IPS-NIHi7 (cell line): ENCODE results near the gene CTSV.
"Not testable (repeated sequence)": the region's sequence is repeated elsewhere in the genome, so short reads cannot be mapped to it uniquely, and the experiment has no call there.

Experiments
- DNase-seq: peaks from one replicate; pipeline ENCODE4 v3.0.0; 2012; ENCODE audit warnings: mixed read lengths; ENCODE audit errors: extremely low spot score

CTSV gene

DNA sequence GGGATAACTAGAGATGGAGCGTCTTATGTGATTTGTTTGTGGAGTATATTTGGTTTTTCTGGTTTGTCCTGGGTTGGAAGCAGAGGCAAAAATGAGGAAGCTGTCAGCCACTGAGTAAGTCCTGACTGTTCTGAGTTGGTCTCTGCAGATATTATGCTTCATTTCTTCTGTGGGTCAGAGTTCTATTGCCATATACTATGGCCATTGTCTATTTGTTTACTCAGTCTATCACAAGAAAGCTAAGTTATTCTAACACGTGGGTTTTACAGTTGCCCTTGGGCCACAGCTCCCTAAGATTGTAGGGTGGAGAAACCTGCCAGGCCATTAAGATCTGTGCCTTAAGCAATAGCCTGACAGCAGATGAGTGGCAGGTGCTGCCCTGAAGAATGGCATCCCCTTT lies 3.0 kb upstream of the CTSV start:
- no peak for DNase-seq

DNA sequence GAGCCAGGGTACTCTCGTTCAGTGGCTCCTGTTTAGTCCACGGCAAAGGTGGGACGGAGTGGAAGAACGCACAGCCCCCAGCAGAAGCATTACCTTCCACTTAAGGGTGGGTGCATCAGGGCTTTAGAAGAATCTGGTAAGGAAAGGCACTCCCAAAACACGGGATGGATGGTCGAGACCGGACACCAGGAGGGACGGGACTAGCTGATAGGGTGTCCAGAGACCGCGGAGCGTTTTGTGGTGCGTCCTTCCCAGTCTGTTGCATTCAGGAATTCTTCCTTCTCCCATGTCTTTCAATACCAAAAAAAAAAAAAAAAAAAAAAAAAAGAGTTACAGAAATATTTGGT lies 545 bp upstream of the CTSV start:
- DNase-seq = peak; percentile 71

DNA sequence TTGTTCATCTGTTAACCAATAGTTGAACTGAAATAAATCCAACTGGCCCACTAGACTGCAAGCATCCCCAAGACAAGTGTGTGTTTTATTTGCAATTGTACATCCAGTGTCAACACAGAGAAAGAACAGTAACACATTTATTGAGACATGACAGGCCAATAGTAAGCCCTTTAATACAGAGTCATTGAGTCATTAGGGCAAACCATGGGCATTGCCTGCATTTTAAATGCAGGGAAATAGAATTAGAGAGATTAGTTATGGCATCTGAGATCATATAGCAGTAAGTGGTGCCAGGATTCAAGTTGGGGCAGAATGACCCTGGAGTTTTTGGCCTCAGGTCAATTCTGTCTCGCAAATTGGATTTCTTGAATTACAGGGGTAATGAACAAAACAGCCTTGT lies 15.4 kb downstream of the CTSV start:
- not testable (repeated sequence) for DNase-seq

DNA sequence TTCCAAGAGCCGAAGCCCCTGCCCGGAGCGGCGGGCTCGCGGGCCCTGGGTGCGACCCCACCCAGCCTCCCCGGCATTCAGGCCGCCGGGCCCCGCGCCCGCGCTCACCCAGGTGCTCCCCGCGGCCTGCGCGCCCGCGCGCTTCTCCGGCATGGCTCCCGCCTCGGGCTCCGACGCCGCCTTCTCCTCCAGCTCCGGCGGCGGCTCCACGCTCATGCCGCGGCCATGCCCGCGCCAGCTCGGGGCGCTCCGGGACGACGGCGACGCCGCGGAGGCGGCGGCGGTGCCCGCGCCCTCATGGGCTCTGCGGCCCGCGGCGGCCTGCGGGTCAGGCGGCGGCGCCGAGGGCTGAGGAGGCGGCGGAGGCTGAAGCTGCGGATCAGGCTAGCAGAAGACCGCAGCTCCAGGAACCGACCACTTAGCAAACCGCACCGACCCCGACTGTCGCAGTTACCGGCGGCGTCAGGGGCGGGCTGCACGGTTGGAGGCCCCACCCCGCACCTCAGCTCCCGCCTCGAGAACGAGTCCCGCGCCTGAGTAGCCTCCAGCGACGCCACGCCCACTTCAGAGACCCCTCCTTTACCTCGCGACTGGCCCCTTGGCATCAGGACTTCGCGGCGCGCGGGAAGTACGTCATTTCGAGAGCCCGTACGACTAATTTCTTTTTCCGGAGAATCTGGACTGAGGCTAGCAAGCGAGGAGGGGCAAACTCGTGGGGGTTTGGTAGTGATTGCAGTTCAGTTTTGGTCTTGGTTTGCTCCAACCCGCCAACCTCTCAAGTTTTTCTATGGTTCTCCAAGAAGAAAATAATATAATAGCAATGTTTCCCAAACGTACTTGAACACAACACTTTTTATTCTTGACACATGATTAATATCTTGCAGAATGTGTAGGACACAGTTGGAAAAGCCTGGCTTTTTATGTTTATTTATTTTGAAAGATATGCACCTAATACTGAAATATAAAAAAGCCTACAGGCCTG lies 25.5 kb downstream of the CTSV start:
- peak; percentile 38 for DNase-seq

DNA sequence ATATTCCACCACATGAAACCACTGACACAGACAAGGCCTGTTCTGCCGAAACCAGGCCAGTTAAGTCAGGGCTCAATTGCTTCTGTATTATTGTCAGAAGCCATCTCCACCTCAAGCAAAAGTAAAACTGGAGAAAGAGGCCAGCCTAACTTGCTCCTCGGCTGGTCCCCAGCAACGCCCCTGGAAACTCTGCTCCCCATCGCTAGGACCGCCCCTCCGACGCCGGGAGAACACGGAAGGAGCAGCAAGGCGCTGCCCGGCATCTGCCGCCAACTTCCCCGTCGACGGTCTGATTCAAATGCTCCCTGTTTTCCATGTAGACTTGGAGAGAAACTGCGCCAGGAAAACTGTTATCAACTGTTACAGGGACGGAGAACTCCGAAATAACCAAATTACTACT lies 26.3 kb downstream of the CTSV start:
- not testable (repeated sequence) for DNase-seq

DNA sequence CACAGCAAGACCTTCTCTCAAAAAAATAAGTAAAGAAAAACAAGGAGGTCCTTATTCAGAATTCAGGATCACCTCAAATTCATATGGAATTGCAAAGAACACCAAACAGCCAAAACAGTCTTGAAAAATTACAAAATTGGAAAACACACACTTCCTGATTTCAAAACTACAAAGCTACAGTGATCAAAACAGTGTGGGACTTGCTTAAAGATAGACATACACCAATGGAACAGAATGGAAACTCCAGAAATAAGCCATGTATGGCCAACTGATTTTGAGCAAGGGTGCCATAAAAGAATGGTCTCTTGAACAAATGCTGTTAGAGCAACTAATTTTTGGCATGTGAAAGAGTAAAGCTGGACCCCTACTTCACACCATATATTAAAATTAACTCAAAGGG lies 36.7 kb downstream of the CTSV start:
- not testable (repeated sequence) for DNase-seq

DNA sequence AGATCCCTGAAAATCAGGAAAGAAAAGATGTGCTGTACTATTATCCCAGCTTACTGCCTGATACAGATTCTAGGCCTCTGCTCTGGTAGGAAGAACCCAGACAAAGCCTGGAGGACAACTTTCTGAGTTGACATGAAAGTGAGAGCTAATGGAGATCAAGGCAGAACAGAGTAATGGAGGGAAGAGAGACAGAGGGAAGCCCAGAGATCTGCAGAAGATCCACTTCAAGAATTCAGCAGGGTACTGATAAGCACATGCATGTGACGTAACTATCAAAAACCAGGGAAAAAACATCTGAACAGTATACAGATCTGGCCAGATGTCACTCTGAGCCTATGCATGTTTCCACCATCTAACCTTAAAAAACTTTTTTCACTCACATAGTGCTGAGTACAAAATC lies 37.6 kb downstream of the CTSV start:
- not testable (repeated sequence) for DNase-seq

DNA sequence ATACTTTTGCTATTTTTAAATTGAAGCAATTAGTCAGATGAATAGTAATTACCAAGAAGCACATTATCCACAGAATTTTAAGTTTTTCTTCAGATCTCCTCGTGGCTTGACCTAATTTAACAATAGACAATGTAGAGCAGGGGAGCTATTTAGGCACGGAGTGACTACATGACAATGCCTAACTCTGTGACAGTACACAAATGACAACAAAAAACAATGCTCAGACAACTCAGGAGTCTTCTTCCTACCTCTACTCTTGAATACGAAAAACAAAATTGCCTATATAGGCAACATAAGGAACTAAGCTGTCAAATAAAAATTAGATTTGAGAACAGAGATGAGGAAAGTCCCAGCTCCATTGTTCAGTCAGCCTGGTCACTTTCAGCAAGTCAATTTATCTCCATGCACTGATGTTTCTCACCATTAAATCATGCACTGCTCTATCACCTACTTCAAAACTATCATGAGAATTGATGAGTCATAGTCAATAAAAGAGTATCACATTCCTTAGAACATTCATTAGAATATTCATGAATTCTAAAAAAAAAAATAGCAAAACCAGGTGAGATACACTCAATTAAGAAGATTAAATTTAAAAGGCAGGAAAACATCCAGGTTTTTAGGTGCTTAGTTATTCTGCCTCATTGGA lies 38.7 kb downstream of the CTSV start:
- not testable (repeated sequence) for DNase-seq

DNA sequence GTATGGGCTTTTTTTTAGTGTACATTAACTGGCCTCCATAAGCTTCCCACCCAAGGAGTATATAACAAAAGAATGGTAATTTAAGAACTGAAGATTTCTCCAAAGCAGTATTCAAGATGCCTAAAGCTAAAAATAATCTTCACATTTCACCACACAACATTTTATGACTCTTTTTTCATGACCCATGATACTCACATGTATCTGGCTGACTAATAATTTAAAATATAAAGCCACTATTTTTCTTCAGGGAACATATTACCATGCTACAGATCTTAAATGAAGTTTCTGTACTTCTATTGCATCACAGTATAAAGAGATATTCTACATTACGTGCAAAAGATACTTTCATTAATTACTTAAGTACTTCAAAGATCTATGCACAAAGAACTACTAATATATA lies 39.2 kb downstream of the CTSV start:
- not testable (repeated sequence) for DNase-seq

DNA sequence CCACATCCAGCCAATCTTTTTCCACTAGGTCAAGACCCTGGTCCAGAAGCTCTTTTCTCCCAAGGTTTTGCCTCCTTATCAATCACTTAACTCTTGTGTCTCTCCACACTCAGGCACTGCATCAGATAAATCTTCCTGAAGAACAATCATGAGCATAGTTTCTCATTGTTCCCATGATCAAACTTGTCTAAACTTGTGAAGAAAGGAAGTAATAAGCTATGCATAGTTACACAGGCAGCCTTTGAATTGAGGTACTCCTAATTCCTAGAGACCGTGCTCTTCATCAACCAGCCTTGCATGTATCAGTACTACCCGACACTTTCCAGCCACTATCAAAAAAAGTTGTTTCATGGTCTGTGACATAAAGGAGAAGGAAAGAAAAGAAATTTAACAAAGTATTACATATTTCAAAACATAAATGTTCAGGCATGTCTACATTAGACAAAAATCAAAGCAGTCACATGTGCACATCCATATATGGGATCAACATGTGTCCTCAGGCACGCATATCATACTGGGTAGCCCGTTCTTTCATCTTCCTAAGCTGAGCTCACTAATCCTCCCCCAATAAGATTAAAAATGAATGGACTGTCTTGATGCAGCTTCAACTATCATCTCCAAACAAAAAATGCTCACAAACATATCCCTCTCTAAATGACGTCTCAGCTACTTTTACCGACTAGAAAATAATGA lies 41.8 kb downstream of the CTSV start:
- DNase-seq = not testable (repeated sequence)

DNA sequence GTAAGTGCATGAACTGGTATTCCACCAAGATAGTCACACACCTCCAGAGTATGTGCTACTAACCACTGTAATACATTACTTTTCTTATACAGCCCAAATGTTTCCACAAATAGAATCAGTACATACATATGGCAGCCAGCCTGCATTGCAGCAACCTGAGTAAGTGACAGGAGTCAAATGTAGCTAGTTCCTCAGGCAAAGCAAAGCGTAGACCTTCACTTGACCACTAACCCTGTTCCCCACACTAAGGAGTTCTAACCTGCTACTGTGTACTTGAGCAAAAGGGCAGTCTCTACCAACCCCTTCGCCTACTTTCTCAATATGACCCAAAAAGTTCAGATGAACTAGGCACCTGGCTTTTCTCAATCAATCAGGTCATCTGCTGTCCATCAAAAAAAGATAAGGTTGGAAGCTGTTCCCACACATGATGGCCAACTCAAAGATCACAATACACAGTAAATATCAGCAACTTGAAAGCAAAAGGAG lies 44.4 kb downstream of the CTSV start:
- DNase-seq = not testable (repeated sequence)

DNA sequence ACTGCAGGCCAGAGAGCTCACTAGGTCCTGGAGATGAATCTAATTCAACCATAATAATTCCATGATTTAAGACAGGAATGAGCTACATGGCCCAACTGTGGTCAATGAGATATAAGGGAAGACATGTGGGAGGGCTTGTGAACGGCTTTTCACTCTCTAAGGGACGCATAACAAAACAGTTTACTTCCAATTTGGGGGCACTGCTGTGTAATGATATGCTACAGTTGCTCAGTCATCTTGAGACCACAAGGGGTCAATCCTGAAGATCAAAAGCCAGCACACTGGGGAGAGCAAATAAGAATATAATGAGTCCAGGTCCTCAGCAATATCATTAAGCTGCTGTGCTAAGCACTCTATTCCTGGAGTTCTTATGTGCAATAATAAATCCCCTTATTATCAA lies 46.6 kb downstream of the CTSV start:
- DNase-seq = not testable (repeated sequence)

DNA sequence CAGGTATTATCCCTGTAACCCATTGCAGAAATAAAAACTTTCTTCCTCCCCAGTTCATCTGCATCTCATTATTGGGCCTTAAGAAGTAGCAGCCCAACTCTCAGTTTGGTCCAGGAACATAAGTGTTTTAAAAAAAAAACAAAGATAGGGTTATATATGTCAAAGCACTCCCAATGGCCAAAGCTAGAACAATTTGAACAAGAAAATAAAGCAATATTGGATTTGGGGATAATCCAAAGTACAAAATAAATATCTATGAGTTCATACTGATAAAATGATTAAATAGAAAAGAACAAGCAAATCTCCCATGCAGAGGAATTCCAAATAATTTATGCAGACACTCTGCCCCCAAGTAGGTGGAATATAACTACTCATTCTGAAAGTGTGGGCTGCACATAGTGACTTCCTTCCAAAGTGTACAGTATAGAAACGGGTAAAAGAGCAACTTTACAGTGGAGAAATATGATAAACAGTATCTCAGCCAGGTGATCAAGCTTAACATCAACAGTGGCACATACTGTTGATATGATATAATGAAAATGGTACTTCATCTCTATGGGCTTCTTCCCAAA lies 49.1 kb downstream of the CTSV start:
- not testable (repeated sequence) for DNase-seq

DNA sequence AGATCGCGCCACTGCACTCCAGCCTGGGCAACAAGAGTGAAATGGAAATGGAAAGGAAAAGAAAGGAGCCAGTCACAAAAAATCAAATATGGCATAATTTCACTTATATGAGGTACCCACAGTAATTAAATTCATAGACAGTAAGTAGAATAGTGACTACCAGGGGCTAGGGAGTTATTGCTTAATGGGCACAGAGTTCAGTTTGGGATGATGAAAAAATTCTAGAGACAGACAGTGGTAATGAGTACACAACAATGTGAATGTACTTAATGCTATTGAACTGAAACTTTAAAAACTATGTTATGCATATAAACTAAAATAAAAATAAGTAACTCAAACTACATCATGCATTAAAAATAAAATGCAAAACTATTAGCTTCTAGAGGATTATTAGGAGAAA lies 54.1 kb downstream of the CTSV start:
- DNase-seq = not testable (repeated sequence)

DNA sequence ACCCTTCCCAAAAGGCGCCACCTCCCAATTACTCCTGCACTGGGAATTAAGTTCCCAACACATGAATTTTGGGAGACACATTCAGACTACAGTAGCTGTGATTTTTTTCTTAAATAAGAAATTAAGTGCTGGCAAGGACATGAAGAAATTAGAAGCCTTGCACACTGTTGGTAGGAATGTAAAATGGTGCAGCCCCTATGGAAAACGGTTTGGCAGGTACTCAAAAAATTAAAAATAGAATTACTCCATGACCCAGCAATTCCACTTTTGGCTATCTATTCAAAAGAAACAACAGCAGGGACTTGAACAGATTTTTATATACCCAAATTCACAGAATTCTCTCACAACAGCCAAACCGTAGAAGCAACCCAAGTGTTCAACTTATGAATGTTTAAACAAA lies 54.8 kb downstream of the CTSV start:
- not testable (repeated sequence) for DNase-seq

DNA sequence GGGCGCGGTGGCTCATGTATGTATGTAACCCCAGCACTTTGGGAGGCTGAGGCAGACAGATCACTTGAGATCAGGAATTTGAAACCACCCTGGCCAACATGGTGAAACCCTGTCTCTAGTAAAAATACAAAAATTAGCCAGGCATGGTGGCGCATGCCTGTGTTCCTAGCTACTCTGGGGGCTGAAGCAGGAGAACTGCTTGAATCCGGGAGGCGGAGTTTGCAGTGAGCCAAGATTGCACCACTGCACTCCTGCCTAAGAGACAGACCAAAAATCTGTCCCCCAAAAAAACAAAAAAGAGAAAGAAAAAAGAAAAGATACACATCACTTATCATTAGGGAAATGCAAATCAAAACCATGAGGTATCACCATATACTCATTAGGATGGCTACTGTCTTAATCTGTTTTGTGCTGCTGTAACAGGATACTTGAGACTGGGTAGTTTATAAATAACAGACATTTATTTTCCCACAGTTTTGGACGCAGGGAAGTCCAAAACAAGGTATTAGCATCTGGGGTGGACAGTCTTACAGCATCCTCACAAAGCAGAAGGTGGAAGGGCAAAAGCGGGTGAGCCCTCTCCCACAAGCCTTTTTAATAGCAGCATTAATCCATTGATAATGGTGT lies 55.3 kb downstream of the CTSV start:
- DNase-seq = not testable (repeated sequence)
